Fibroblast of villous mesenchyme (primary cell): Measurements from ENCODE around the gene NAPEPLD. TPM values are rescaled to one million over a fixed set of nuclear protein-coding genes. Genes with fewer than 3 reads are reported as not detected.
A peak's percentile ranks its signal among the peaks of the same experiment; 100 is the strongest.

ENCODE experiments used
- DNase-seq: peaks from one replicate; pipeline ENCODE4 v3.0.0-alpha.2; 2010; ENCODE audit warnings: low read depth
- H3K4me3 ChIP-seq: 2 replicates; pipeline ENCODE4 v1.5.1; 2011; ENCODE audit warnings: low read depth, mild to moderate bottlenecking, low read length
- CTCF ChIP-seq: IDR thresholded peaks from 2 replicates; pipeline ENCODE4 v1.5.1; 2012; ENCODE audit warnings: low read depth, mild to moderate bottlenecking, low read length; ENCODE audit not compliant: insufficient read depth
- total RNA-seq: library from RNA; depleted of rRNA; stranded (reverse); fragments of >200 nt; gene quantifications from 2 replicates; pipeline ENCODE4 v1.2.3, GENCODE V29; 2012

The NAPEPLD gene
- total RNA-seq, 1 donor = 6.5 TPM

GRCh38 chr7:103076764-103077163 is 72.1 kb downstream of the NAPEPLD start:
- peak; percentile 43 for DNase-seq
- no peak for TF ChIP-seq CTCF
- H3K4me3 ChIP-seq = no peak overlapping the region

- TF ChIP-seq CTCF = no peak
- DNase-seq = peak; percentile 53
Measured at GRCh38 chr7:103075337-103075918, 73.5 kb downstream of the NAPEPLD start.

GRCh38 chr7:103074519-103075336 is 74.2 kb downstream of the NAPEPLD start, which contains the start of the genes ARMC10 and FBXL13:
Gene ARMC10, plus strand, starts transcription at chr7:103075140. Its CDS starts 133 bp downstream, at chr7:103075273.
Gene FBXL13, minus strand, starts transcription at chr7:103074796.
- peak within 1 kb of the TSS; percentile 95 for H3K4me3 ChIP-seq
- peak; percentile 90 for DNase-seq
- TF ChIP-seq CTCF = peak; percentile 34

More at GRCh38 chr7:103075337-103075918, 73.5 kb downstream of the NAPEPLD start:
- peak overlapping the region; percentile 95 for H3K4me3 ChIP-seq

GRCh38 chr7:103073989-103074518 is 74.8 kb downstream of the NAPEPLD start:
- no peak for TF ChIP-seq CTCF
- no peak for DNase-seq
- H3K4me3 ChIP-seq = peak overlapping the region; percentile 95

GRCh38 chr7:103071000-103071399 is 77.9 kb downstream of the NAPEPLD start:
- no peak for TF ChIP-seq CTCF

GRCh38 chr7:103068414-103069403 is 80.2 kb downstream of the NAPEPLD start:
- no peak overlapping the region for H3K4me3 ChIP-seq
- no peak for TF ChIP-seq CTCF
- no peak for DNase-seq

More at GRCh38 chr7:103071000-103071399, 77.9 kb downstream of the NAPEPLD start:
- no peak for DNase-seq
- H3K4me3 ChIP-seq = no peak overlapping the region
